ENCODE measurements around the gene WDR35.

GRCh38 chr2:19873014-19873413 lies 116.9 kb downstream of the WDR35 start:
- no peak for TF ChIP-seq CTCF (IDR thresholded peaks at IDR 0.05)
- no peak for TF ChIP-seq POLR2A (IDR thresholded peaks at IDR 0.05)

All from body of pancreas (tissue), 4 donors.